Ascending aorta (tissue), 2 donors: ENCODE measurements around the gene MTA3. TPM values are rescaled to one million over a fixed set of nuclear protein-coding genes. Genes with fewer than 3 reads are reported as not detected.

Source experiments
- DNase-seq, 2 donors: peaks; one replicate each; pipeline ENCODE4 v3.0.0-alpha.2; 2019; ENCODE audit warnings: low spot score in 2 of 2
- H3K27ac ChIP-seq, 2 donors: fragments of 200-600 bp; sonication (generic); one replicate each; pipeline ENCODE4 v1.5.1; 2016 to 2017; ENCODE audit warnings: mild to moderate bottlenecking in 1 of 2
- H3K27me3 ChIP-seq: fragments of 200-600 bp; sonication (generic); one replicate; pipeline ENCODE4 v1.5.1; 2017
- H3K36me3 ChIP-seq, 2 donors: fragments of 200-600 bp; sonication (generic); one replicate each; pipeline ENCODE4 v1.5.1; 2016
- H3K4me1 ChIP-seq, 2 donors: fragments of 200-600 bp; sonication (generic); one replicate each; pipeline ENCODE4 v1.5.1; 2016 to 2017; ENCODE audit warnings: mild to moderate bottlenecking in 1 of 2
- H3K4me3 ChIP-seq, 2 donors: fragments of 200-600 bp; sonication (generic); one replicate each; pipeline ENCODE4 v1.5.1; 2016 to 2017; ENCODE audit warnings: mild to moderate bottlenecking in 1 of 2
- H3K9me3 ChIP-seq, 2 donors: fragments of 200-600 bp; sonication (generic); one replicate each; pipeline ENCODE4 v1.5.1; 2016
- CTCF ChIP-seq, 3 experiments: fragments of 200-600 bp in 2 of 3; fragments of 450-650 bp in 1 of 3; sonication (generic) in 2 of 3; IDR thresholded peaks; one replicate each; pipeline ENCODE4 v1.5.1; 2016 to 2019; ENCODE audit warnings: antibody characterized with exemption in 3 of 3, mild to moderate bottlenecking in 1 of 3, moderate library complexity in 1 of 3
- intact Hi-C: fragments of 100-400 bp; cut with DNase I; formaldehyde crosslinking; loops from one replicate; pipeline ENCODE4 v1.15.1; 2023
- total RNA-seq: library from RNA; depleted of rRNA; stranded (reverse); fragments of >200 nt; gene quantifications from one replicate; pipeline ENCODE4 v1.1.0, GENCODE V29; 2016

The MTA3 gene
- total RNA-seq, 1 donor from 2014 or later: 59.2 TPM

- TF ChIP-seq CTCF (IDR thresholded peaks at IDR 0.05): no peak
- intact Hi-C loops: no loop called here
- H3K27ac ChIP-seq: no peak overlapping the region
- no peaks in the 10 kb centered on the region for H3K27me3 ChIP-seq
- H3K36me3 ChIP-seq: no peaks in the 10 kb centered on the region
- no peaks in the 10 kb centered on the region for H3K9me3 ChIP-seq
- no peak for DNase-seq
- peaks cover 0 to 18% of the 10 kb centered on the region in 2 donors for H3K4me1 ChIP-seq
- H3K4me3 ChIP-seq: no peak overlapping the region
Measured at GRCh38 chr2:42756150-42756775, 187.8 kb downstream of the MTA3 start.

GRCh38 chr2:42756966-42757513 lies 188.6 kb downstream of the MTA3 start:
- Histone ChIP-seq H3K27me3 (no peaks in the 10 kb centered on the region), H3K4me1 (peaks cover 0 to 18% of the 10 kb centered on the region in 2 donors), H3K36me3 (no peaks in the 10 kb centered on the region), H3K27ac (no peak overlapping the region), H3K9me3 (no peaks in the 10 kb centered on the region), H3K4me3 (no peak overlapping the region)
- no peak for TF ChIP-seq CTCF (IDR thresholded peaks at IDR 0.05)
- no peak for DNase-seq
- intact Hi-C loops: no loop called here

GRCh38 chr2:42757981-42758740 lies 189.7 kb downstream of the MTA3 start:
- no peak for TF ChIP-seq CTCF (IDR thresholded peaks at IDR 0.05)
- no peaks in the 10 kb centered on the region for H3K9me3 ChIP-seq

GRCh38 chr2:42758751-42759150 lies 190.3 kb downstream of the MTA3 start:
- intact Hi-C loops: no loop called here
- TF ChIP-seq CTCF (IDR thresholded peaks at IDR 0.05): no peak
- peaks cover 0 to 16% of the 10 kb centered on the region in 2 donors for H3K4me1 ChIP-seq
- no peaks in the 10 kb centered on the region for H3K36me3 ChIP-seq
- no peak overlapping the region for H3K27ac ChIP-seq
- no peak for DNase-seq
- H3K9me3 ChIP-seq: no peaks in the 10 kb centered on the region
- H3K27me3 ChIP-seq: no peaks in the 10 kb centered on the region
- no peak overlapping the region for H3K4me3 ChIP-seq

More at GRCh38 chr2:42757981-42758740, 189.7 kb downstream of the MTA3 start:
- Histone ChIP-seq H3K4me1 (peaks cover 0 to 18% of the 10 kb centered on the region in 2 donors), H3K36me3 (no peaks in the 10 kb centered on the region), H3K27ac (no peak overlapping the region), H3K27me3 (no peaks in the 10 kb centered on the region), H3K4me3 (no peak overlapping the region)
- DNase-seq: no peak
- intact Hi-C loops: no loop called here

GRCh38 chr2:42761554-42761953 lies 193.1 kb downstream of the MTA3 start:
- TF ChIP-seq CTCF (IDR thresholded peaks at IDR 0.05): no peak
- Histone ChIP-seq H3K9me3 (no peaks in the 10 kb centered on the region), H3K27me3 (no peaks in the 10 kb centered on the region), H3K4me1 (no peaks in the 10 kb centered on the region), H3K27ac (no peak overlapping the region), H3K4me3 (no peak overlapping the region), H3K36me3 (no peaks in the 10 kb centered on the region)
- DNase-seq: no peak
- intact Hi-C loops: no loop called here
